Testis (tissue), 5 donors: ENCODE results near the gene ZBTB11. TPM values are rescaled to one million over a fixed set of nuclear protein-coding genes. Genes with fewer than 3 reads are reported as not detected.

Experiments
- DNase-seq: peaks from one replicate; pipeline ENCODE4 v3.0.0-alpha.2; 2019
- H3K27ac ChIP-seq, 2 donors: fragments of 200-600 bp; sonication (generic); one replicate each; pipeline ENCODE4 v1.5.1; 2019
- H3K27me3 ChIP-seq: fragments of 200-600 bp; sonication (generic); one replicate; pipeline ENCODE4 v1.5.1; 2019
- H3K36me3 ChIP-seq: fragments of 200-600 bp; sonication (generic); one replicate; pipeline ENCODE4 v1.5.1; 2017; ENCODE audit warnings: low read depth; ENCODE audit errors: missing control alignments
- H3K4me1 ChIP-seq: fragments of 200-600 bp; sonication (generic); one replicate; pipeline ENCODE4 v1.5.1; 2019
- H3K4me3 ChIP-seq, 2 donors: fragments of 200-600 bp; sonication (generic); one replicate each; pipeline ENCODE4 v1.5.1; 2017 to 2019
- H3K9me3 ChIP-seq: fragments of 200-600 bp; sonication (generic); one replicate; pipeline ENCODE4 v1.5.1; 2017
- CTCF ChIP-seq, 3 experiments: fragments of 450-650 bp in 2 of 3; fragments of 200-600 bp in 1 of 3; sonication (generic) in 1 of 3; IDR thresholded peaks; one replicate each; pipeline ENCODE4 v1.5.1; 2016 to 2019; ENCODE audit warnings: antibody characterized with exemption in 3 of 3, mild to moderate bottlenecking in 2 of 3, moderate library complexity in 1 of 3
- POLR2A ChIP-seq: fragments of 450-650 bp; IDR thresholded peaks from one replicate; pipeline ENCODE4 v1.6.1; 2017; ENCODE audit warnings: antibody characterized with exemption, mild to moderate bottlenecking, moderate library complexity
- WGBS, 2 donors: methylation state at CpG; one replicate each; pipeline ENCODE4 v1.1.5; 2018; 5-methylcytosine and 5-hydroxymethylcytosine counted together
- intact Hi-C: fragments of 100-400 bp; cut with DNase I; formaldehyde crosslinking; loops from one replicate; pipeline ENCODE4 v1.15.1; 2023; ENCODE audit warnings: low total_unique reads
- long read RNA-seq, 2 donors: transcript quantifications; one replicate each; lab custom pipeline, GENCODE V29; 2026
- polyA plus RNA-seq: library from polyadenylated mRNA; stranded (reverse); fragments of 350-450 nt; fragmentation: Illumina TruSeq; extraction: RNeasy Lipid Tissue Mini Kit (QIAGEN cat#74804); gene quantifications from one replicate; pipeline ENCODE4 v1.2.3, GENCODE V29; 2014; ENCODE audit warnings: low read depth, low replicate concordance; ENCODE audit not compliant: insufficient read depth
- total RNA-seq, 2 donors: library from RNA; depleted of rRNA; stranded (reverse); fragments of >200 nt; gene quantifications; one replicate each; pipeline ENCODE4 v1.2.3, GENCODE V29; 2016

Gene ZBTB11
- total RNA-seq (10 to 100 TPM; 32.8 to 37.4 TPM), polyA plus RNA-seq (14.8 TPM)
- long read RNA-seq, donor 1, full-length matches to known transcripts = 4 of 4 reads
- long read RNA-seq, donor 1, partial matches to known transcripts = 0 of 4 reads
- long read RNA-seq, donor 1, other reads (novel, unspliced or antisense) = 0 of 4 reads
- long read RNA-seq, donor 2, full-length matches to known transcripts = 2 of 2 reads
- long read RNA-seq, donor 2, partial matches to known transcripts = 0 of 2 reads
- long read RNA-seq, donor 2, other reads (novel, unspliced or antisense) = 0 of 2 reads

GRCh38 chr3:101676765-101677435 is at the start of gene ZBTB11:
TSS of gene ZBTB11 (minus strand) at chr3:101677132. CDS start at chr3:101676914, 218 bp downstream.
- WGBS, 2 donors = 0% methylated on average over 4 to 52 of the region's 57 CpGs

GRCh38 chr3:101725890-101726275 is 49.0 kb upstream of the ZBTB11 start:
- peak overlapping the region; percentile 70 to 82 for H3K4me3 ChIP-seq
- no peaks in the 10 kb centered on the region for H3K27me3 ChIP-seq
- H3K36me3 ChIP-seq = no peaks in the 10 kb centered on the region
- no peaks in the 10 kb centered on the region for H3K9me3 ChIP-seq
- no peak for DNase-seq
- intact Hi-C loops = no loop called here
- peaks cover 3% of the 10 kb centered on the region for H3K4me1 ChIP-seq
- TF ChIP-seq POLR2A (no peak), CTCF (IDR thresholded peaks at IDR 0.05) (no peak)
- WGBS, 2 donors = 19 to 28% methylated on average over 3 of the region's 3 CpGs
- H3K27ac ChIP-seq = peak overlapping the region in 1 of 2 donors; percentile 83

More at GRCh38 chr3:101676765-101677435, at the start of gene ZBTB11:
- intact Hi-C loops = no loop called here
- Histone ChIP-seq H3K27ac (peak within 1 kb of the TSS; percentile 97), H3K4me3 (peak within 1 kb of the TSS; percentile 97 to 98), H3K27me3 (no peaks in the 10 kb centered on the region), H3K9me3 (no peaks in the 10 kb centered on the region), H3K36me3 (no peaks in the 10 kb centered on the region), H3K4me1 (peaks cover 18% of the 10 kb centered on the region)
- TF ChIP-seq POLR2A (peak; percentile 72), CTCF (IDR thresholded peaks at IDR 0.05) (peak; percentile 30 to 51 (median 37))
- peak; percentile 100 for DNase-seq

- Histone ChIP-seq H3K27ac (peak overlapping the region; percentile 77 to 83), H3K4me3 (peak overlapping the region; percentile 70 to 82), H3K27me3 (no peaks in the 10 kb centered on the region), H3K4me1 (peaks cover 3% of the 10 kb centered on the region), H3K9me3 (no peaks in the 10 kb centered on the region), H3K36me3 (no peaks in the 10 kb centered on the region)
- intact Hi-C loops = no loop called here
- WGBS, 2 donors = 1% methylated on average over 20 of the region's 21 CpGs
- peak; percentile 65 for DNase-seq
- no peak for TF ChIP-seq CTCF (IDR thresholded peaks at IDR 0.05)
- TF ChIP-seq POLR2A = no peak
These were observed 48.4 kb upstream of the ZBTB11 start for GRCh38 chr3:101725194-101725889.

- peak; percentile 98 for DNase-seq
- no peaks in the 10 kb centered on the region for H3K27me3 ChIP-seq
- intact Hi-C loops = no loop called here
- no peaks in the 10 kb centered on the region for H3K36me3 ChIP-seq
- peak within 1 kb of the TSS; percentile 77 to 83 for H3K27ac ChIP-seq
- TF ChIP-seq POLR2A (peak; percentile 15), CTCF (IDR thresholded peaks at IDR 0.05) (no peak)
- peak within 1 kb of the TSS; percentile 70 to 82 for H3K4me3 ChIP-seq
- 0% methylated on average over 8 to 46 of the region's 49 CpGs for WGBS, 2 donors
- H3K9me3 ChIP-seq = no peaks in the 10 kb centered on the region
- peaks cover 3% of the 10 kb centered on the region for H3K4me1 ChIP-seq
These were observed 47.6 kb upstream of the ZBTB11 start, which contains the start of gene CEP97 for GRCh38 chr3:101724329-101725193. TSS of gene CEP97 (plus strand) at chr3:101724614. CDS start at chr3:101724677, 63 bp downstream.
